K562 (cell line): ENCODE data around the gene TEX14. TPM values are rescaled to one million over a fixed set of nuclear protein-coding genes. Genes with fewer than 3 reads are reported as not detected.

Source experiments
- ATF6 ChIP-seq: sonication (generic); formaldehyde crosslinking; IDR thresholded peaks from 2 replicates; pipeline ENCODE4 v1.4.0; 2020; ENCODE audit warnings: mild to moderate bottlenecking, missing genetic modification reagents
- CTCF ChIP-seq, 3 experiments: IDR thresholded peaks in 2 of 3; conservative IDR thresholded peaks in 1 of 3; 2 replicates each; pipeline ENCODE4 v1.5.1; 2011 to 2012; ENCODE audit warnings: low read length in 3 of 3, mild to moderate bottlenecking in 3 of 3, control low read depth in 2 of 3, improper control_type of control experiment in 1 of 3, inconsistent platforms in 1 of 3, low read depth in 1 of 3, mixed read lengths in 1 of 3, moderate library complexity in 1 of 3; ENCODE audit not compliant: insufficient read depth in 2 of 3
- EP400 ChIP-seq: fragments of 450-650 bp; IDR thresholded peaks from 2 replicates; pipeline ENCODE4 v1.6.1; 2017; ENCODE audit warnings: antibody characterized with exemption, mild to moderate bottlenecking, moderate library complexity
- ETV5 ChIP-seq: sonication (generic); formaldehyde crosslinking; IDR thresholded peaks from 2 replicates; pipeline ENCODE4 v1.4.0; 2020; ENCODE audit warnings: low read depth, mild to moderate bottlenecking, missing genetic modification reagents
- ETV6 ChIP-seq, 3 experiments: fragments of 150-350 bp in 1 of 3; sonication (generic) in 1 of 3; formaldehyde crosslinking in 1 of 3; IDR thresholded peaks; 2 replicates each; pipeline versions ENCODE4 v1.6.1 to v1.8.0; 2014 to 2022; ENCODE audit warnings: borderline replicate concordance in 2 of 3, low read depth in 2 of 3, antibody characterized with exemption in 1 of 3, low read length in 1 of 3, mild to moderate bottlenecking in 1 of 3, missing genetic modification reagents in 1 of 3
- FOXK2 ChIP-seq, 2 experiments: fragments of 450-650 bp; IDR thresholded peaks in 1 of 2; conservative IDR thresholded peaks in 1 of 2; 2 replicates each; pipeline ENCODE4 v1.6.1; 2016; ENCODE audit warnings: low read depth in 2 of 2, mild to moderate bottlenecking in 1 of 2
- GTF2E2 ChIP-seq: fragments of 200-800 bp; sonication (Bioruptor generic); IDR thresholded peaks from 2 replicates; pipeline ENCODE4 v1.6.1; 2016; ENCODE audit warnings: missing genetic modification characterization, missing compliant biosample characterization
- HNRNPH1 ChIP-seq: fragments of 200-400 bp; formaldehyde crosslinking; optimal IDR thresholded peaks from 2 replicates; pipeline ENCODE3; 2017; ENCODE audit warnings: low read depth, mild to moderate bottlenecking, low read length, moderate library complexity
- KHSRP ChIP-seq: fragments of 450-650 bp; IDR thresholded peaks from 2 replicates; pipeline ENCODE4 v1.6.1; 2017
- MAFG ChIP-seq: fragments of 450-650 bp; conservative IDR thresholded peaks from 2 replicates; pipeline ENCODE4 v1.6.1; 2016; ENCODE audit warnings: missing genetic modification characterization, missing compliant biosample characterization
- MBD2 ChIP-seq: sonication (generic); IDR thresholded peaks from 2 replicates; pipeline ENCODE4 v1.6.1; 2016; ENCODE audit warnings: low read depth, borderline replicate concordance
- PKNOX1 ChIP-seq: fragments of 450-650 bp; IDR thresholded peaks from 2 replicates; pipeline ENCODE4 v1.6.1; 2016
- RBFOX2 ChIP-seq: fragments of 200-400 bp; formaldehyde crosslinking; IDR thresholded peaks from 2 replicates; pipeline ENCODE4 v1.6.1; 2017; ENCODE audit warnings: low read depth, mild to moderate bottlenecking, low read length, moderate library complexity
- RNF2 ChIP-seq: sonication (generic); IDR thresholded peaks from 2 replicates; pipeline ENCODE4 v1.6.1; 2016
- TAF1 ChIP-seq: IDR thresholded peaks from 2 replicates; pipeline ENCODE4 v1.6.1; 2011; ENCODE audit warnings: mild to moderate bottlenecking, low read length, moderate library complexity; ENCODE audit not compliant: insufficient read depth, control insufficient read depth, severe bottlenecking; ENCODE audit errors: extremely low read depth
- ZNF12 ChIP-seq: sonication (generic); formaldehyde crosslinking; IDR thresholded peaks from 2 replicates; pipeline ENCODE4 v1.4.0; 2020; ENCODE audit warnings: mild to moderate bottlenecking, missing genetic modification reagents
- ZNF133 ChIP-seq: fragments of 250-450 bp; sonication (Bioruptor Pico); IDR thresholded peaks from 2 replicates; pipeline ENCODE4 v1.4.0; 2020; ENCODE audit warnings: mild to moderate bottlenecking
- ZNF140 ChIP-seq: fragments of 250-450 bp; sonication (Bioruptor Pico); IDR thresholded peaks from 2 replicates; pipeline ENCODE4 v1.8.0; 2021; ENCODE audit warnings: moderate library complexity, mild to moderate bottlenecking, inconsistent platforms
- ZSCAN29 ChIP-seq: fragments of 450-650 bp; IDR thresholded peaks from 2 replicates; pipeline ENCODE4 v1.6.1; 2017
- polyA plus RNA-seq, 8 experiments: library from polyadenylated mRNA; depleted of rRNA in 4 of 8; stranded (reverse) in 5 of 8; unstranded in 3 of 8; fragments of >200 nt; fragmentation: Nextera tagmentation in 2 of 8; fragmentation: Illumina TruSeq in 1 of 8; extraction: Ambion mirVana in 2 of 8; extraction: Trizol in 1 of 8; gene quantifications; 2 replicates each; pipeline versions ENCODE4 v1.2.1 to v1.2.3, GENCODE V29; 2011 to 2014; ENCODE audit warnings: inconsistent platforms in 1 of 8, missing spikeins in 1 of 8
- total RNA-seq, 7 experiments: library from RNA; depleted of rRNA in 6 of 7; stranded (reverse); fragments of >200 nt in 6 of 7; fragmentation: Illumina TruSeq in 2 of 7; extraction: Trizol in 2 of 7; gene quantifications; 2 replicates each; pipeline versions ENCODE4 v1.2.1 to v1.2.3, GENCODE V29; 2011 to 2021; ENCODE audit warnings: low replicate concordance in 1 of 7
- TF ChIP-seq, protein P1 (sequence below), 2 experiments: fragments of 450-650 bp; conservative IDR thresholded peaks; 2 replicates each; pipeline ENCODE4 v1.6.1; 2017; ENCODE audit warnings: mild to moderate bottlenecking in 2 of 2, moderate library complexity in 2 of 2

The TEX14 gene
- total and polyA plus RNA-seq, 9 of the 15 experiments (the other 6 are each of a cell fraction or from before 2014, with no cell fraction given): 0.05 to 0.12 (median 0.09) TPM; not detected in 1

DNA sequence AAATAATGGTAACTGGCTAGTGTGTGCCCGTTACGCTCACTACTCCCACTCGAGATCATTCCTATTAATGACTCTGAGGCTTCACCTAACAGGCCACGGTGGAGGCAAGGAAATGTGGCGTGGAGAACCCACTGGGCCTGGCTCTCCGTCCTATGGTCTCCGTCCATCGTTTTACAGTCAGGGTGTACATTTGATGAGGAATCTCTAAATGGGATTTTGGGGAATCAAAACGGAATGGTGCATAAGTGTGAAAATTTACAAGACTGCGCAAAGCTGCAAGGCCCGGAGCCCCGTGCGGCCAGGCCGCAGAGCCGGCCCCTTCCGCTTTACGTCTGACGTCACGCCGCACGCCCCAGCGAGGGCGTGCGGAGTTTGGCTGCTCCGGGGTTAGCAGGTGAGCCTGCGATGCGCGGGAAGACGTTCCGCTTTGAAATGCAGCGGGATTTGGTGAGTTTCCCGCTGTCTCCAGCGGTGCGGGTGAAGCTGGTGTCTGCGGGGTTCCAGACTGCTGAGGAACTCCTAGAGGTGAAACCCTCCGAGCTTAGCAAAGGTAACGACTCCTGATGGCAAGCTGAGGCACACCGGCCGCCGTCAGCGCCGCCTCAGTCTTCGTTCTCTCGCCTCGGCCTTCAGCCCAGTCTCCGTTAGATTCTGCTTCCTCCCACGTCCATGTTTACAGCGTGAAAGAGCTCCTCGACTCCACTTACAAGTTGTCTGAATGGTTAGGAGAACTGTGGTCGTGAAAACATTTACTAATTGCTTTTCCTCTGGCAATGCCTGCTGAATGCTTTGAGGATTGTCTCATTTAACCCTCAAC is 602 bp upstream of the TEX14 start, which contains the start of gene RAD51C (continued):
- TF ChIP-seq MBD2 (peak; percentile 52; the same call in 1 of the 2 replicates), ETV6 (IDR thresholded peaks at IDR 0.05; ENCODE audit: borderline replicate concordance in 1 of 2, low read depth in 2 of 2, low read length in 1 of 2) (0 out of 4 replicates have a peak, but pooled peaks of 1 of the 2 experiments have one; percentile 22), ETV6 (CRISPR knock-in tag; IDR thresholded peaks at IDR 0.05; ENCODE audit: borderline replicate concordance) (no peak), HNRNPH1 (no peak), ZSCAN29 (no peak), ZNF12 (CRISPR knock-in tag) (0 out of 2 replicates have a peak, but pooled peaks have one; percentile 63), RNF2 (peak; percentile 68), TAF1 (peak; percentile 89), ZNF133 (no peak), FOXK2 (conservative IDR thresholded peaks at IDR 0.05 in 1 of 2, IDR thresholded peaks at IDR 0.05 in 1 of 2; ENCODE audit: low read depth in 2 of 2) (peak; percentile 71 to 72), ETV5 (CRISPR knock-in tag) (peak; percentile 77), RBFOX2 (peak; percentile 96), PKNOX1 (peak; percentile 36; the same call in 1 of the 2 replicates), MAFG (tag) (no peak), CTCF (IDR thresholded peaks at IDR 0.05 in 2 of 3, conservative IDR thresholded peaks at IDR 0.05 in 1 of 3; ENCODE audit: insufficient read depth in 2 of 3, low read depth in 1 of 3, low read length in 3 of 3) (no peak), KHSRP (no peak), GTF2E2 (peak; percentile 54; the same call in 1 of the 2 replicates), EP400 (peak; percentile 89), ATF6 (CRISPR knock-in tag) (peak; percentile 90; the same call in 1 of the 2 replicates), ZNF140 (CRISPR knock-in tag) (no peak)
- TF ChIP-seq, protein P1, sequence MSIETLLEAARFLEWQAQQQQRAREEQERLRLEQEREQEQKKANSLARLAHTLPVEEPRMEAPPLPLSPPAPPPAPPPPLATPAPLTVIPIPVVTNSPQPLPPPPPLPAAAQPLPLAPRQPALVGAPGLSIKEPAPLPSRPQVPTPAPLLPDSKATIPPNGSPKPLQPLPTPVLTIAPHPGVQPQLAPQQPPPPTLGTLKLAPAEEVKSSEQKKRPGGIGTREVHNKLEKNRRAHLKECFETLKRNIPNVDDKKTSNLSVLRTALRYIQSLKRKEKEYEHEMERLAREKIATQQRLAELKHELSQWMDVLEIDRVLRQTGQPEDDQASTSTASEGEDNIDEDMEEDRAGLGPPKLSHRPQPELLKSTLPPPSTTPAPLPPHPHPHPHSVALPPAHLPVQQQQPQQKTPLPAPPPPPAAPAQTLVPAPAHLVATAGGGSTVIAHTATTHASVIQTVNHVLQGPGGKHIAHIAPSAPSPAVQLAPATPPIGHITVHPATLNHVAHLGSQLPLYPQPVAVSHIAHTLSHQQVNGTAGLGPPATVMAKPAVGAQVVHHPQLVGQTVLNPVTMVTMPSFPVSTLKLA (conservative IDR thresholded peaks at IDR 0.05): peak; percentile 73 to 85
